T follicular helper cell (primary cell): ENCODE measurements around the gene CRNN.

Source experiments
- DNase-seq: peaks from one replicate; pipeline ENCODE4 v3.0.0-alpha.2; 2020; ENCODE audit warnings: low read depth
- total RNA-seq, 2 experiments: gene quantifications; one replicate each; lab custom pipeline; 2026; lab: John Stamatoyannopoulos, UW

The CRNN gene
- 0 reads per million in 2 experiments for total RNA-seq

DNA sequence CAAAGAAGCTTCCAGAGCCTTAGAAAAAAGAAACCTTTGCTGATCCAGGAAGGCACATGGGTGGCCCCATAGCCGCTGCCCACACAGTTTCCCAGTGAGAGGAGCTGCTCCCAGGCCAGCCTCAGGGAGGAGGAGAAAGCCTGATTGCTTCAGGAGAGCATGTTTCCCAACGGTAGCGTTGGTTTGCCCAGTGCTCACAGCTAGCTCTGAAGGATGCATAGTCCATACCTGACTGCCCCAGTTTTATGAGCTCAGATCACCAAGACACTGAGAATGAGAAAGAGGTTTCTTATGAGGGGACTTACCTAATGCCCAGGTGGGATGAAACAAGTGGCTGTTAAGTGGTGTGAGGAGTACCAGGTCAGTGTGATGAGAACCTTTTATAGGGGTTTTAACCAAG lies at the start of gene CRNN:
CRNN (minus strand) TSS at position 355 of the 400 bp plus-strand sequence. CDS start 2,030 bp downstream, outside the sequence.
- no peak for DNase-seq

DNA sequence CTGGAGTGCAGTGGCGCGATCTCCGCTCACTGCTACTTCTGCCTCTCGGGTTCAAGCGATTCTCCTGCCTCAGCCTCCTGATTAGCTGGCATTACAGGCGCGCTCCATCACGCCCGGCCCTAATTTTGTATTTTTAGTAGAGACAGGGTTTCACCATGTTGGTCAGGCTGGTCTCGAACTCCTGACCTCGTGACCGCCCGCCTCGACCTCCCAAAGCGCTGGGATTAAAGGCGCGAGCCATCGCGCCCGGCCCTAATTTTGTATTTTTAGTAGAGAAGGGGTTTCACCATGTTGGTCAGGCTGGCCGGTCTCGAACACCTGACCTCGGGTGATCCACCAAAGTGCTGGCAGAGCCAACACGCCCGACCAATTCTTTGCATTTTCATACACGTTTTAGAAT lies 48.6 kb upstream of the CRNN start:
- no peak for DNase-seq

DNA sequence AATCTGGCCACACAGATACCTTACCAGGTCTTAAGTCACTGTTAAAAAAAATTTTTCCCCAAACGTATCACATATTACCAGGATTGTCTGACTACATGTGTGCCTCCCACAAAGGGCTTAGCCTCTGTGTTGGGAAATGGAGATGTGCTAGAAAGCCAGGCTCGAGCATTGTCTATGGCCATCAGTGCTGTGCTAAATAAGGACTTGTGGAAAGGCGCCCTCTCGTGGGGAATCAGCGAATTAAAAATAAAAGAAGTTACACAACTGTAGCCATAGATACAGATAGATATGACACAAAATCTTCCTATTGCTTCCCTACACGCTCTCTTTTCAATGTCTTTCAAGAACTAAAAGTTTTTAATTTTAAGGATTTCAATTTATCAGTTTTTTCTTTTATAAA lies 47.5 kb upstream of the CRNN start:
- peak; percentile 52 for DNase-seq

DNA sequence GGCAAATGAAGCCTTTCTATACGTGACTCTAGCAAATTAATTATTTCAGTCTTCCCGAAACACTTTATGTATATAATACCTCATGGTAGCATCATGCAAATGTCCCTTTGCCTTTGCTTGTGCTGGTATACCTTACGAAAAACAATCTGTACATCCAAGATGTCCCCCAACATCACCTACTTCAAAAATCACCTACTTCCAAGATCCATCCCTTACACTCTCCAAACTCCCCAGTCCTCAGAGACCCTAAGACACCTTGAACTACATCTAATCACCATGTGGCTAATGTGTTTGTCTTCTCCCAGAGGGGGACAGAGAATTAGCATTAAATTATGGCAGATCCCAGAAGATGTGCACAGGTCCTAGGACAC lies 46.5 kb upstream of the CRNN start:
- DNase-seq, result no peak

DNA sequence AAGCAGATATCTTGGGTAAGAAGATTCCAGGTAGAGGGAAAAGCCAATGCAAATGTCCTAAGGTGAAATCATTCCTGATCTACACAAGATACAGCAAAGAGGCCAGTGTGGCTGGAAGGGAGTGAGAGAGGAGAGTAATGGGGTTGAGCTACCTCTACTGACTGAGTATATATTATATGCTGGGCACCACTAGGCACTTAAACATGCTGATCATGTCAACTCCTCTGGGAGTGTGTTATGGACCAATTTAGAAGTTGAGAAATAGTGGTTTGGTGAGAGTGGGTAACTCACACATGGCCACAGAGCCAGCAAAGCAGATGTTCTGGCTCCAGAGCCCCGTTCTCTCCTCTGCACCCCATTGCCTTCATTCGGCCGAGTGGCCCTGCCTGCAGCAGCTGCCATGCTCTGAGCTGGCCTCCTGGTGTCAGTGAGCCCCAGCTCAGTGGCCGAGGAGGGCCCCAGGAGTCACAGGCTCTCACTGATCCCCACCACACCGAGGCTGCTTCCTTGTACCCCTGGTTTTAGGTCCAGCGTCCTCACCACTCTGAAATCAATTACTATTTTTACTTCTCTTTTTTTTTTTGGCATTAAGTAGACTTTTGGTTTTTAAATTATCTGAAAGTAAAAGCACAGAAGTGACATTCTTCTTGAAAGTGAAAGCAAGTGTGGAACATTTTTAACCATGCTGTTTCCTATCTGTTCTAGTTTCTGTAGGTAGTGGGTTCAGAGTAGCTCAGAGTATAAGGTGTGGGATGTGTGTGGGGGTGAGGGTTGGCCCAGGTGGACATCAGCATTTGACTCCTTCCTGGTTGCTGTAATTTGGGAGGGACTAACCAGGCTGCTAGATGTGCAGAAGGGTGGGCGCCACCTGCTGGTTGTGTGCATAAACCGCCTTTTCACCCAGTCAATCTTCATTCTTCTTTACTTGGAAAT lies 45.8 kb upstream of the CRNN start:
- DNase-seq, result peak; percentile 62

DNA sequence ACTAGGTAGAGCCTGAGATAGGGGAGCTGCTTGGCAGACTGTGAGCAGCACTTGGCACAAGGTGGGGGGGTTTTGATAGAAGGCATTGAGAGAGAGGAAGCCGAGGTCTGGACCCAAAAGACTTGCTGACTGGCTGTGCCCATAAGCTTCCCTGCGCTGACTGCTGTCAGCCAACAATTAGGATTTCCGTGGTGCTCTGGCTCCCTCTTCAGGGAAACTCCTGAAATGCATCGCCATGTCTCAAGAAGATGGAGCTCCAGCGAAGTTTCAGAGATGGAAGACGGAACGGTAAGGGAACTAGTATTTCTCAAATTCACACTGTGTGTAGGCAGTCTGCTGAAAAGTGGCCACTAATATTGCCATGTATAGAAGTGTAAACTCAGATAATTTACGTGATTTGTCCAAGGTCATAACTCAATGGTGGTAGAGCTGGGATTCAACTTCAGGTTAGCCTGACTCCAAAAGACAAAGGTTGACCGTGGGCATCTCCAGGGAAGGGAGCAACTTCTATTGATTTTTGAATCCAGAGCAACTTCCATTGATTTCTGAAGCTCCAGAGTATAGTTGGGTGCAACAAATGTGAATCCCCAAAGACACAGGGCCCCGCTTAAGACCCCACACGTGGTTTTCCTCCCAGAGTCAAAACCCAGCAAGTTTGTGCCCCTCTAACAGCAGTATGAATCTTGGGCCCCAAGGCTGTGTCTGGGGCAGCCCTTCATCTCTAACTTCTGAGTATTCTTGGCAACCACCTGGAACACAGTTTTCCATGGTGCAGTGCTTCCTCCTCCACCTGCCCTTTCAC lies 44.5 kb upstream of the CRNN start:
- peak; percentile 70 for DNase-seq

DNA sequence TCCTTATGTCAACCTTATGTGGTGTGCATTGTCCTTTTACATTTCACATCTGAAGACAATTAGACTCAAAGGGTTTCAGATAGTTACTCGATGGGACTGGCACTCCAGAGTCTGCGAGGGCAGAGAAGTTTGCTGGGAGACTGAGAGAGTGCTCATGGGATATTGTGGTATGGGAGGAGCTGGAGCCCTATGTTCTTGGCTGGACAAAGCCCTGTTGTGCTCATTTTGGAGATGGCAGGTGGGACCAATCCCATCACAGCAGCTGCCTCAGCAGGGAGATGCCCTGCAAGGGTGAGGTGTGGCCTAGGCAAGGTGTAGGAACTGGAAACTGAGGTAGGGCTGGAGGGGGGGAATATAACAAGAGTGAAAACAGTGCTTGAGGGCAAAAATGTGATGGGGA lies 43.5 kb upstream of the CRNN start:
- DNase-seq, result no peak

DNA sequence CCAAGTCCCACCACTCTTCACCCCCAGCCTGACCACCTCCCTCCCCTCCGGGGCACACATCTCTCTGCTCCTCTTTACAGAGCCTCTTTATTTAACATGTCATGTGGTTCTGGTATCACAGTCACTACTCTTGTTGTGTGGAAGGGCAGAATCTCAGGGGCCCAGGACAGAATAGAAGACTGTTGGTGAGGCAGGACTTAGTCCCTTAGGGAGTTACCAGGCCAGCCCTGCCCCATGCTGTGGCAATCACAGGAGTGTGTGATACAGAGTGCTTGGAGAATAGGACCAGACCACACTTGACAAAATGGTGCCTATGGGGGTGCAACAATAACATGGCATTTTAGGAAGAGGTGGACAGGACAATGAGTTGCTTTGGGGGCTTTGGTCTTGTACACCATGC lies 43.0 kb upstream of the CRNN start:
- no peak for DNase-seq

DNA sequence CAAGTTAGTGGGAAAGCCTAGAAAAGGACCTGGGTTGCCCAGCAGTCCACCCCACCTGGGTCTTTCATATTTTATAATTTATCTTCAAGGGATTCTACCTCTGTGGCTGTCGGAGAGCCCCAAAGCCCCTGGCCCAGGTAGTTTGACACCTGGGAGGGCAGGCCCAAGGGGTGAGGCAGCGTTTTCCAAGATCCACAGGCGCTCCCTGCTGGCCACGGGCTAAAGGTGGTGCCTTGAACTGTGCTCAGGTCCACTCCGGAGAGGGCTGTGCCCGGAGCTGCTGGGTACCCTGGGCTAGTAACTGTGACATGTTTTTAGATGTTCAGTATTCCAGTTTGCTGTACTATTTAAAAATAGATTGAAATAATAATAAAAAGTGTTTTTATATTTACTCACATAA lies 37.2 kb upstream of the CRNN start:
- DNase-seq, result no peak

DNA sequence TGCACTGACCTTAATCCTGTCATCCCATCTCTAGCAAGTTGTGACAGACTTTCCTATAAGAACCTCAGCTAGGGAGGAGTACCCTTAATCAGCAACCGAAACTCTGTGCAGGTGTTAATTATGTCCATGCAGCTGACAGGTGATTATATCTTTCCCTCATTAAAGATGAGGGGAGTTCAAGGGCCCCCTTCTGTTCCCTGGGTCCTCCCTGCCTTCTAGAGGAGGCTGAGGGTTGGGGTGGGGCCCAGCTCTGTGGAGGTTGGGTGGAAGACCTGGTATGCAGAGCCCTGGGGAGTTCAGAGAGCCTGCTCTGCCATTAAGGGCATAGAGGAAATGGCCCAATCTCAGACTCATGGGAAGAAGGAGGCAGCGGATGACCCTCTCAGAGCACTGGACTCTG lies 35.6 kb upstream of the CRNN start:
- DNase-seq, result no peak

DNA sequence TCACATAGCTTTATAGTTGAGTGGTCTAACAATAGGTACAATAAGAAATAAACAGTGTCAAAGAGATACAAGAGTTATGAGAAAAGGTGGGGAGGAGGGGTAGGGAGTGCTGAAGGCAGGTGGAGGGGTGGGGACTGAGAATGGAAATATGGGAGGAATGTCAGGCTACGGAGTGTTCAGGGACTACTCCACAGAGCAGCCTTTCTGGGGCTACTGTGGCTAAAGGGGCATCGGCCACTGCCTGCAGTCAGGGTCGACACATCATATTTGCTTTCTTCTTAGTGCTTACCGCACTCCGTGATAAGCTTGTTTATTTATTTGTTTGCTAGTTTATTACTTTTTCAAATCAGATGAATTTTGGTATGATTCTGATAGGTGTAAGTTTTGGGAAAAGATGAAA lies 34.4 kb upstream of the CRNN start:
- DNase-seq, result no peak

DNA sequence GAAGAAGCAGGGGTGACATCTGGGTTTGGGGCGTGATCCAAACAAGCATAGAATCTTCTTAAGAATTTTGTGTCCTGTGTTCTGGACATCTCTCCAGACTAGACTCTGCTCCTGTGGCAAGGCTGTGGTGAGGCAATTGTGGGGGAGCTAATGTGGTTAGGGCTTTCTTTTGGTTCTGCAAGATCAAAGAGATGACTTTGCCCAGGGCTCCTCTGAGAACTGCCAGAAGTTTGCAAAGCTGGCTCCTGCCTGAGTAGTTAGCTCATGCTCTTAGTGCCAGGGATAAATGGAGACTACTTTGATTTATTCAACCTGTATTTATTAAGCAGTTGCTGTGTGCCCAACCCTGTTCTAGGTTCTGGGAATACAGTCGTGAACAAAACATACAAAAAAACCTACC lies 34.0 kb upstream of the CRNN start:
- DNase-seq, result no peak

DNA sequence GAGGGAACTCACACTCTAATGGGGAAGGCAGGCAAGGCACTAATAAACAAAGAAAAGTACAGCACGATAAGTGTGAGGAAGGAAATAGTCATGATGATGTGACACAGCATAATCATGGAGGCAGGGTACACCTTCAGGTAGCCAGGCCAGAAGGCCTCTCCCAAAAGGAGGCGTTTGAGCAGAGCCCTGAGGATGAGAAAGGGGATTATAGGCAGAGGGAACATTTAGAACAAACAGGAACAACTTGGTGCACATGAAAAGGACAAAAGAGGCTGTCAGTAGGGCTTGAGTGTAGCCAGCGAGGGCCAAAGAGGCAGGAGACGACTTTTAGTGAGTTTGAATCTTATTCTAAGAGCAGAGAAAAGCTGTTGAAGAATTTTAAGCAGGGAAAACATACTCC lies 33.4 kb upstream of the CRNN start:
- DNase-seq, result no peak

DNA sequence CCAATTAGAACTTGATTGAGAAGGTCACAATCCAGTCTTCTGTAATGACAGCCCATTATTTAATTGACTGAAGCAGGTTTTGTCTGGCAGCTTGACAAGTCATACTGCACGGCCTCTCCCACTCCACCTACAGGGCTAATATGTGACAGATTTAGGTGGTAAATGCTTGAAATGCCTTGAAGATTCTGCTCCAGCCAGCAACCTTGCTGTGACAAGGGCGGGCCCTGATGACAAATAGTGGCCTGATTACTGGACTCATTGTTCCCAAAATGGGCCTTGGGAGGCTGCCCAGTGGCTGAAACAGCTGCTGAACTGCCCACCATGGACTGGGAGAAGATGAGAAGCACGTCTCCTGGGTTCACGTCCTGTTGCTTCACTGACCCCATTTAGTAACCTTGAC lies 30.0 kb upstream of the CRNN start:
- DNase-seq, result no peak

DNA sequence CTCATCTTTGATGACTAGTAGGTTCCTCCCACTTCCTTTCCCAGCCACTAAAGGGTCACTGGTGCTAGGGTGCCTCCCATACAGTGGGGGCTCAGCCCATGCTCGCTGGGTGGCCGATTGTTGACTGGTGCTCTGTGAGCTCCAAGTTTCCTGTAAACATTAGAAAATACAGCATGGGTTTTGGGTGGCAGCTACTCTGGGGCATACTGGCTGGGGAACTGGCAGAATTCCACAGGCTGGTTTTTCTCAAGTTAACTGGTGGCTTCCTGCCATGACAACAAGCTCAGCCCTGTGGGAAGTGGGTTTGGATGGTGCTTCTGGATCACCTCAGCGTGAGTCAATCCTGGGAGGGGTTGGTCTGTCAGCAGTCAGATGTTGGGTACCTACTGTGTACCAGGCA lies 28.7 kb upstream of the CRNN start:
- DNase-seq, result no peak

DNA sequence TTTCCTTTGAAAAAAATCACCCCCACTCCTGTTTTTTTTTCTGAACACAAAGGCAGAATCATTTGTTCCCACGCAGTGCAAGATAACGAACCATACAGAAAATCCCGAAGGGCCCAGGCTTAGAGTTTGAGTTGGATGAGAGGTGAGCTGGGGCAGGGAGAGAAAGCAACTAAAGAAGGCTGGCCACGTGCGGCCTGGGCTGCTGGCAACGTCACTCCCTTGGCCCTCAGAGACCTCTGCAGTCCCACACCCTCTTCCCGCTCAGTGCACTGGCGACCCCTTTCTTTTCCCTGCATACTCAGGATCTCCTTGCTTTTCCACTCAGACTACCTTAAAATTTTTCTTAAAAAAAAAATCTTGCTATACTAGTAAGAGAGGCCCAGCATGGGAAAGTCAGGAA lies 28.2 kb upstream of the CRNN start:
- DNase-seq, result no peak

DNA sequence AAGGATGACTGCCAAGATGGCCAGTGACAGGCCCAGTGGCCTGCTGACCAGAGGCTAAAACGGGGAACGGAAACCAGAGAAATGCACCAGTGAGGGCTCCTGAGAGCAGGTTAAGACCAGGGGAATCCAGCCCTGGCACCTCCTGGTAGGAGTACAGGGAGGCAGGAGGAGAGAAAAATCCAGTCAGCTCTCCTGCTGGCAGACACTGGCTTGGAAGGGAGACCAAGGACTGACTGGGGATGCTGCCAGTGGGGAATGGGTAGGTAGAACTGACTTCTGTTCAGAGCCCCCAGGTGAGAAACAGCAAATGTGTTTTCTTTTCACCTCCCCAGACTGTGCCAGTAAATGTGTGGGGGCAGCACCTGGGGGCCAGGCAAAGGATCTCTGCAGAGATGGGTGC lies 27.7 kb upstream of the CRNN start:
- DNase-seq, result no peak

DNA sequence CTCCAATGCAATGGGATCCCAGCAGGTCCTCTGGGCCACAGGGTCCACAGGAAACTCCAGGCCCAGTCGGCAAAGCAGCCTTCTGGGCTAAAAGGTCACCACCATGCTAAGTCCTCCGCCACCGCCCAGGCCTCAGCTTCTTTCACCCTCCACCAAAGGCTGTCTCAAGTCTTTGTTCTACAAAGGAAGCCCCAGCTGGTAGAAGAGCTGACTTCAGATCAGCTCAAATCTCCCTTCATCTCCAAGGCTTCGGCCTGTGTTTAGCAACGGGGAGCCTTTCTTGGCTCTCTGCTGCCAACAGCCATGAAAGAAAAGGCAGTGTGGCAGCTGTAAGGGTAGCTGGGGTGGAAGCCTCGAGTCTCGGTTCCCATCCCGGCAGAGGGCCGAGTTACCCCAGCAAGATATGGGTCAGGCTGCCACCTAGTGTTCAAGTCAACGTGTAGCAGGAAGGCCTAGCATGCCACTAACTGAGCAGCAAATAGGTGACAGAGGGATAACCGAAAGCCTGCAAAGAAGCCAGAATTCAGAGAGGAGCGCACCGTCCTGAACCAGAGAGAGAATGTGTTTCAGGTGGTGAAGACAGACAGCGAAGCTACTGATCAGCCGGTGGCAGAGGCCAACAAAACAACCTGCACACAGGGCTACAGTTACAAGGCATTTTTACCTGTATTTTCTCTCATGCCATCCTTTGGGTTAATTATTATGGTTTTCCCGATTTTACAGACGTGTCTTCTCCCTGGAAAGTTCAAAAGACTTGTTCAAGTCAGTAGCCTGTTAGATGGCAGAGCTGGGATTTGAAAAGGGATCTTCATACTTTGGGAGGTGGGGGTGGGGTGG lies 26.8 kb upstream of the CRNN start:
- DNase-seq, result peak; percentile 56

DNA sequence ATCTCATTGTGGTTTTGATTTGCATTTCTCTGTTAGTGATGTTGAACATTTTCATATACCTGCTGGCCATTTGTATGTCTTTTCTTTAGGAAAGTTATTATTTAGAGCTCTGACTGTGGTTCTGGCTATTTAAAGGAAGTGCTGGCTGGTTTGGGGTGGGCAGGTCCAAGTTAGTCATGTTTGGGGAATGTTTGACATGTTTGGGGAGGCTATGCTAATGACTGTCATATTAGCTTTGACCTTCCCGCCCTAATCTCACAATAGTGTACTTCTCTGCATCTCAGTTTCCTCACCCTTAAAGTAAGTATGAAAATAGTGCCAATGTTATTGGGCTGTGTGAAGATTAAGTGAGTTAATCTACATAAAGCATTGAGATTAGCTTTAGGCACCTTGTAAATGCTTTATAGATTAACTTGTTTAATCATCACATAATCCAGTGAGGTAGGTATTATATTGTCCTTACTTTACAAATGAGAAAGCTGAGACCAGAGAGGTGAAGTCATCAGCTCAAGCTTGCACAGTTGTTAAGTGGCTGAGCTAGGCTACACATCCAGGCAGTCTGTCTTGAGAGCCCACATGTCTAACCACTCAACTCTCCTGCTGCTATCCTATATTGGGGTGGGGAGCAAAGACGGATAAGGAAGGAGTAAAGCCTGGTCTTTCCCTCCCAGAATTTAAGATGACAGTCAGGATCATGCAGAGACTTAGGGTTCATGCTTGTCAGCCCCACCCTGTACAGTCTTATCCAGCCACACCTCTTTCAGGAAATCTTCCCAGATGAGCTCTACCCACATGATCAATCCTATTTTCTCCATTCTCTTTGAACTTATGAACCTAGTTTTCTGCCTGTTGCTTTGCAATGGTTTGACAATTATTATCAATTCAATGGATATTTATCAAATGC lies 22.8 kb upstream of the CRNN start:
- DNase-seq, result no peak

DNA sequence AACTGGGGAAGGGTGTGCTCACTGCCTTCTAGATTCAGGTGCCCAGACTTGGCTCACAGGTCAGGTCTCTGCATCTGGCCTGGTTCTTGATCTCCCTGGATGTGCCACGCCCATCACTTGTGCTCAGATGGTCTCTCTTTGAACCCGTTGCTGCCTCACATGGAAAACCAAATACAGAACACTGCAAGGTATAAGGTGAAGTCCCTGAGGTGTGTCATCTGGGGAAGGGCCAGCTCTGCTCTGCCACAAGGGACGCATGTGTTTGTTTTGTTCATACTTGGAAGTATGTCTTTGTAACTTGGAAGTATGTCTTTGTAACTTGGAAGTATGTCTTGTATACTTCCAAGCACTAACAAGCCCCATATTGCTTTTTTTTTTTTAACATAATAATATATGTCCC lies 13.4 kb upstream of the CRNN start:
- no peak for DNase-seq

DNA sequence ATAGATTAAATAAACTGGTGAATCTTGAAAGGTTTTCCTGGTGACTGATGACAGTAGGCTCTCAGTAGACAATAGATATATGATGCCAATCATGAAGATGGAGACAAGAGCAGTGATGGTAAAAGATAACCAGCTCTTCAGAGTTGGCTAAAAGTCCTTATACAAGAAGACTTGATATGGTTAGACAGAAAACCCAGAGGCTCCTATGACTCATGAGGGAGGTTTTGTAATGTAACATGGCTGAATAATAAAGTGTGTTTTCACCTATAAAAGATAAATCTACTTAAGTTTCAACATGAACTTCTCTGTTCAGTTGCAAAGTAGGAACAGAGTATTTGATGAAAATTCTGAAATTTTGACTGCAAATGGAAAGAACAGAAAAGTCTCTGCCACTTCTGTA lies 12.7 kb upstream of the CRNN start:
- DNase-seq, result no peak
